Keratinocyte (primary cell): ENCODE data around the gene DOK6. TPM values are rescaled to one million over a fixed set of nuclear protein-coding genes. Genes with fewer than 3 reads are reported as not detected.

Experiments used
- DNase-seq: peaks from one replicate; pipeline ENCODE4 v3.0.0-alpha.2; 2011; ENCODE audit warnings: low read depth, missing footprints, low spot score
- FAIRE-seq: peaks from 2 replicates; lab custom pipeline; 2011; peaks lifted over from hg19 to GRCh38; lab: Jason Lieb, UNC
- H2AFZ ChIP-seq: 2 replicates; pipeline ENCODE4 v1.6.0; 2012; ENCODE audit warnings: low read length, control low read depth, inconsistent platforms; ENCODE audit not compliant: control insufficient read depth
- H3K27ac ChIP-seq: 2 replicates; pipeline ENCODE4 v1.5.1; 2011; ENCODE audit warnings: low read length; ENCODE audit not compliant: control insufficient read depth, insufficient read depth
- H3K27me3 ChIP-seq: 3 replicates; pipeline ENCODE4 v1.6.0; 2011; ENCODE audit warnings: low read length; ENCODE audit not compliant: control insufficient read depth, insufficient read depth; ENCODE audit errors: extremely low read depth
- H3K36me3 ChIP-seq, 2 experiments: 2 replicates in 1 of 2; 3 replicates in 1 of 2; pipeline ENCODE4 v1.5.1; 2011; ENCODE audit warnings: low read length in 2 of 2, mild to moderate bottlenecking in 1 of 2; ENCODE audit not compliant: control insufficient read depth in 2 of 2, insufficient read depth in 2 of 2; ENCODE audit errors: extremely low read depth in 1 of 2
- H3K4me1 ChIP-seq: 3 replicates; pipeline ENCODE4 v1.5.1; 2011; ENCODE audit warnings: low read length; ENCODE audit not compliant: control insufficient read depth, insufficient read depth; ENCODE audit errors: extremely low read depth
- H3K4me2 ChIP-seq: 3 replicates; pipeline ENCODE4 v1.6.0; 2011; ENCODE audit warnings: low read depth, low read length; ENCODE audit not compliant: control insufficient read depth, insufficient read depth; ENCODE audit errors: extremely low read depth
- H3K4me3 ChIP-seq, 3 experiments: fragments of 200-600 bp in 1 of 3; sonication (generic) in 1 of 3; 2 replicates in 2 of 3; 3 replicates in 1 of 3; pipeline ENCODE4 v1.5.1; 2011 to 2016; ENCODE audit warnings: low read length in 3 of 3, mild to moderate bottlenecking in 3 of 3, control low read depth in 2 of 3, inconsistent platforms in 1 of 3, low read depth in 1 of 3, mixed read lengths in 1 of 3, mixed run types in 1 of 3, moderate library complexity in 1 of 3; ENCODE audit not compliant: control insufficient read depth in 2 of 3, insufficient read depth in 2 of 3; ENCODE audit errors: extremely low read depth in 1 of 3
- H3K79me2 ChIP-seq: 2 replicates; pipeline ENCODE4 v1.6.0; 2012; ENCODE audit warnings: low read length; ENCODE audit not compliant: control insufficient read depth, insufficient read depth
- H3K9ac ChIP-seq: 3 replicates; pipeline ENCODE4 v1.6.0; 2011; ENCODE audit warnings: low read length; ENCODE audit not compliant: control insufficient read depth, insufficient read depth; ENCODE audit errors: extremely low read depth
- H3K9me1 ChIP-seq: 3 replicates; pipeline ENCODE4 v1.6.0; 2011; ENCODE audit warnings: low read length; ENCODE audit not compliant: control insufficient read depth, insufficient read depth; ENCODE audit errors: extremely low read depth
- H3K9me3 ChIP-seq: 2 replicates; pipeline ENCODE4 v1.5.1; 2012; ENCODE audit warnings: low read depth, low read length; ENCODE audit not compliant: control insufficient read depth
- H4K20me1 ChIP-seq: 3 replicates; pipeline ENCODE4 v1.6.0; 2011; ENCODE audit warnings: low read length; ENCODE audit not compliant: control insufficient read depth, insufficient read depth; ENCODE audit errors: extremely low read depth
- CTCF ChIP-seq, 3 experiments: IDR thresholded peaks in 1 of 3; conservative IDR thresholded peaks in 1 of 3; optimal IDR thresholded peaks in 1 of 3; 2 replicates in 2 of 3; 3 replicates in 1 of 3; pipeline versions ENCODE3 to v1.5.1; 2011; ENCODE audit warnings: low read length in 3 of 3, mild to moderate bottlenecking in 3 of 3, moderate library complexity in 2 of 3, control low read depth in 1 of 3, inconsistent platforms in 1 of 3; ENCODE audit not compliant: insufficient read depth in 2 of 3; ENCODE audit errors: extremely low read depth in 1 of 3
- EZH2 ChIP-seq: IDR thresholded peaks from one replicate; pipeline ENCODE4 v1.6.1; 2012; ENCODE audit warnings: inconsistent platforms, mild to moderate bottlenecking, low read length, moderate library complexity
- dilution Hi-C: fragments of 300-500 bp; cut with MboI; formaldehyde crosslinking; loops from one replicate; pipeline ENCODE4 v1.7.0; 2020; ENCODE audit warnings: low sequenced_read_pairs; ENCODE audit not compliant: extremely low pct_ligation_motif_present
- polyA plus RNA-seq, 5 experiments: library from polyadenylated mRNA; depleted of rRNA in 3 of 5; stranded (reverse) in 3 of 5; stranded (forward) in 1 of 5; unstranded in 1 of 5; fragments of >200 nt; gene quantifications; 1 replicate in 1 of 5; 2 replicates in 3 of 5; 3 replicates in 1 of 5; pipeline versions ENCODE4 v1.2.1 to v1.2.3, GENCODE V29; 2011 to 2012; ENCODE audit warnings: missing spikeins in 2 of 5, low read depth in 1 of 5, low replicate concordance in 1 of 5

DOK6 gene
- polyA plus RNA-seq, 1 donor (not counting 4 experiments of a cell fraction or from before 2014, with no cell fraction given): not detected

- no peaks in the 10 kb centered on the region for H3K79me2 ChIP-seq
- no peak overlapping the region for H3K4me2 ChIP-seq
- no peaks in the 10 kb centered on the region for H3K36me3 ChIP-seq
- H3K9me1 ChIP-seq: no peaks in the 10 kb centered on the region
- H4K20me1 ChIP-seq: no peaks in the 10 kb centered on the region
- dilution Hi-C loops: no loop called here
- H2AFZ ChIP-seq: no peak overlapping the region
- H3K27ac ChIP-seq: no peak overlapping the region
- FAIRE-seq (no peak), DNase-seq (no peak)
- no peaks in the 10 kb centered on the region for H3K4me1 ChIP-seq
- TF ChIP-seq EZH2 (no peak), CTCF (optimal IDR thresholded peaks at IDR 0.05 in 1 of 3, IDR thresholded peaks at IDR 0.05 in 1 of 3, conservative IDR thresholded peaks at IDR 0.05 in 1 of 3; ENCODE audit: extremely low read depth in 1 of 3, insufficient read depth in 2 of 3, low read length in 3 of 3) (no peak)
- no peaks in the 10 kb centered on the region for H3K27me3 ChIP-seq
- no peak overlapping the region for H3K4me3 ChIP-seq
- peaks cover 4% of the 10 kb centered on the region for H3K9me3 ChIP-seq
- no peak overlapping the region for H3K9ac ChIP-seq
Measured at GRCh38 chr18:69490813-69491212, 90.1 kb downstream of the DOK6 start.

GRCh38 chr18:69491576-69491975, 90.9 kb downstream of the DOK6 start:
- no peak for TF ChIP-seq EZH2
- TF ChIP-seq CTCF (optimal IDR thresholded peaks at IDR 0.05 in 1 of 3, IDR thresholded peaks at IDR 0.05 in 1 of 3, conservative IDR thresholded peaks at IDR 0.05 in 1 of 3; ENCODE audit: extremely low read depth in 1 of 3, insufficient read depth in 2 of 3, low read length in 3 of 3): no peak
- no peaks in the 10 kb centered on the region for H3K4me1 ChIP-seq
- DNase-seq (no peak), FAIRE-seq (no peak)
- no peaks in the 10 kb centered on the region for H3K79me2 ChIP-seq
- no peak overlapping the region for H3K9ac ChIP-seq
- no peak overlapping the region for H3K4me2 ChIP-seq
- no peaks in the 10 kb centered on the region for H4K20me1 ChIP-seq
- peaks cover 4% of the 10 kb centered on the region for H3K9me3 ChIP-seq
- H2AFZ ChIP-seq: no peak overlapping the region
- H3K36me3 ChIP-seq: no peaks in the 10 kb centered on the region
- H3K9me1 ChIP-seq: no peaks in the 10 kb centered on the region
- no peak overlapping the region for H3K27ac ChIP-seq
- no peaks in the 10 kb centered on the region for H3K27me3 ChIP-seq
- no peak overlapping the region for H3K4me3 ChIP-seq
- dilution Hi-C loops: no loop called here
